HL-60 (cell line): ENCODE measurements around the gene PPM1F.
"Not testable (repeated sequence)": the region's sequence is repeated elsewhere in the genome, so short reads cannot be mapped to it uniquely, and the experiment has no call there.

Experiments used
- DNase-seq, 2 experiments: peaks; one replicate each; pipeline ENCODE4 v3.0.0-alpha.2; 2010 to 2020; ENCODE audit warnings: low read depth in 1 of 2, low spot score in 1 of 2
- H3K27ac ChIP-seq: fragments of 250-450 bp; sonication (Bioruptor Pico); replicated peaks from 2 replicates; pipeline ENCODE4 v1.5.1; 2020; ENCODE audit warnings: mild to moderate bottlenecking, moderate library complexity
- H3K27me3 ChIP-seq: fragments of 250-450 bp; sonication (Bioruptor Pico); 2 replicates; pipeline ENCODE4 v1.5.1; 2021; ENCODE audit warnings: mild to moderate bottlenecking, moderate library complexity; ENCODE audit not compliant: insufficient read depth, poor library complexity, severe bottlenecking
- H3K4me3 ChIP-seq: replicated peaks from 2 replicates; pipeline ENCODE4 v1.5.1; 2011; ENCODE audit warnings: mild to moderate bottlenecking, control low read depth, low read length; ENCODE audit not compliant: insufficient read depth
- CTCF ChIP-seq: IDR thresholded peaks from one replicate; pipeline ENCODE4 v1.5.1; 2011; ENCODE audit warnings: low read length, control low read depth, inconsistent platforms; ENCODE audit not compliant: insufficient read depth
- GABPA ChIP-seq: IDR thresholded peaks from 2 replicates; pipeline ENCODE4 v1.6.1; 2012; ENCODE audit warnings: low read depth
- POLR2AphosphoS5 ChIP-seq: IDR thresholded peaks from 2 replicates; pipeline ENCODE4 v1.6.1; 2012; ENCODE audit warnings: low read depth
- REST ChIP-seq: IDR thresholded peaks from 2 replicates; pipeline ENCODE4 v1.6.1; 2012; ENCODE audit warnings: low read depth; ENCODE audit not compliant: insufficient replicate concordance
- SPI1 ChIP-seq: IDR thresholded peaks from 2 replicates; pipeline ENCODE4 v1.6.1; 2012; ENCODE audit warnings: low read depth, mild to moderate bottlenecking, borderline replicate concordance

PPM1F gene

GRCh38 chr22:21941921-21942320 is 10.7 kb downstream of the PPM1F start:
- Histone ChIP-seq H3K4me3 (no peak overlapping the region), H3K27me3 (no peaks in the 10 kb centered on the region), H3K27ac (peak overlapping the region; percentile 50)
- DNase-seq = no peak
- TF ChIP-seq CTCF = no peak
- TF ChIP-seq POLR2AphosphoS5 = no peak
- no peak for TF ChIP-seq SPI1
- TF ChIP-seq REST = no peak
- no peak for TF ChIP-seq GABPA

DNA sequence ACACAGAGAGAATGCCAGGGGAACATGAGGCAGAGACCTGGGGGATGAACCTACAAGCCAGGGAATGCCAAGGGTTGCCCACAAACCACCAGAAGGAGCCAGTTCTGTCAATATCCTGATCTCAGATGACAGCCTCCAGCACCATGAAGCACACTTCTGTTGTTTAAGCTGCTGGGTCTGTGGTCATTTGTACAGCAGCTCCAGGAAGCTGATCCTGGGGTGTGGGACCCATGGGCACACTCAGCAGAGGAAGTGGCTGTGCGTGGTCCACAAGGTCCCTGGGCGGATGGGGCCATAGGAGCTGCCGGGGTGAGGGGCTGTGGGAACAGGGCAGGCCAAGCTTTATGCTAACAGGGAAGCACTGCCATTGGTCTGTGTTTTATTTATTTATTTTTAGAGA is 12.1 kb downstream of the PPM1F start:
- peak in 1 of 2 experiments; percentile 43 for DNase-seq
- Histone ChIP-seq H3K27ac (peak overlapping the region; percentile 79), H3K4me3 (no peak overlapping the region), H3K27me3 (no peaks in the 10 kb centered on the region)
- peak; percentile 38; the same call in 1 of the 2 replicates for TF ChIP-seq SPI1
- TF ChIP-seq GABPA = no peak

DNA sequence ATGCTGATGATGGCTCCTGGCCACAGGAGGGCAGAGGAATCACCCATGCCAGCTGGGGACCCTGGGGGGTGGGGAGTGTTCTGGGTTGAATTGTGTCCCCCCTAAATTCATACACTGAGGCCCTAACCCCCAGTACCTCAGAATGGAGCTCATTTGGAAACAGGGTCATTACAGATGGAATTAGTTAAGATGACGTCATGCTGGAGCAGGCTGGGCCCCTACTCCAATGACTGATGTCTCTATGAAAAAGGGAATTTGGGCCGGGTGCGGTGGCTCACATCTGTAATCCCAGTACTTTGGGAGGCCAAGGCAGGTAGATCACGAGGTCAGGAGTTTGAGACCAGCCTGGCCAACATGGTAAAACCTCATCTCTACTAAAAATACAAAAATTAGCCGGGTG is 12.7 kb downstream of the PPM1F start:
- DNase-seq, H3K27me3 ChIP-seq, H3K4me3 ChIP-seq: not testable (repeated sequence)
- peak overlapping the region; percentile 79 for H3K27ac ChIP-seq

GRCh38 chr22:21939461-21939913 is 13.2 kb downstream of the PPM1F start:
- TF ChIP-seq SPI1 = peak; percentile 75
- TF ChIP-seq REST = no peak
- peak; percentile 72; the same call in 1 of the 2 replicates for TF ChIP-seq GABPA
- DNase-seq = peak; percentile 51 to 82
- H3K27me3 ChIP-seq = no peaks in the 10 kb centered on the region
- peak overlapping the region; percentile 79 for H3K27ac ChIP-seq
- H3K4me3 ChIP-seq = no peak overlapping the region

DNA sequence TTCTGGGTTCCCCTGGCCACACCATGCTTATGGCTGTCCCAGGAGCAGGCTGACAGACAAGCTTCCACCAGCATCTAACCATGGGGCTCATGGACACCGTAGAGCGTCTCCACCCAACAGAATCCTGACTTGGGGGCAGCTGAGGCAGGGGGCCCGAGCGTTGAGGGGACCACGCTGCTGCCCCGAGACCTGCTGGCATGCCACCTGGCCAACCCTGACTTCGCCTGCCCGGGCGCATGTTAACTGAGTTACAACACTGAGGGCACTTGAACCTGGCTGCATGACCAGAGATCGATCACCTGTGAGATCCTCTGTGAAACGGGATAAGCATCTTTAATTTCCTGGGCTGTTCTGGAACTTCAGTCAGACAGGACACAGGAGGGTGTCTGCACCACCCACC is 13.7 kb downstream of the PPM1F start:
- no peak overlapping the region for H3K4me3 ChIP-seq
- H3K27ac ChIP-seq = peak overlapping the region; percentile 79
- TF ChIP-seq GABPA (no peak), POLR2AphosphoS5 (no peak), SPI1 (no peak), REST (no peak), CTCF (no peak)
- no peaks in the 10 kb centered on the region for H3K27me3 ChIP-seq
- DNase-seq = no peak
